H1 (cell line): Measurements from ENCODE around the gene DFFB. TPM values are rescaled to one million over a fixed set of nuclear protein-coding genes. Genes with fewer than 3 reads are reported as not detected.

ENCODE experiments used
- CTCF ChIA-PET: fragments of 300-600 bp; sonication (Branson Sonifier 250); formaldehyde crosslinking; loops from one replicate; lab custom pipeline; 2021; ENCODE audit not compliant: partially characterized antibody; lab: Charles Lee
- POLR2A ChIA-PET: fragments of 300-600 bp; sonication (Branson Sonifier 250); formaldehyde crosslinking; loops from one replicate; lab custom pipeline; 2021; ENCODE audit warnings: inconsistent platforms; ENCODE audit not compliant: partially characterized antibody; lab: Charles Lee
- DNase-seq, 2 experiments: peaks; one replicate each; pipeline versions ENCODE4 v3.0.0 to v3.0.0-alpha.2; 2010 to 2022; ENCODE audit warnings: low spot score in 2 of 2, low read depth in 1 of 2, mixed read lengths in 1 of 2
- FAIRE-seq: peaks from 2 replicates; lab custom pipeline; 2011; peaks lifted over from hg19 to GRCh38; lab: Jason Lieb, UNC
- H2AFZ ChIP-seq: 2 replicates; pipeline ENCODE4 v1.8.1; 2012; ENCODE audit warnings: low read length, inconsistent platforms
- H2AK5ac ChIP-seq: 2 replicates; pipeline ENCODE4 v1.6.1; 2013; ENCODE audit warnings: low read depth, low read length
- H2BK120ac ChIP-seq: replicated peaks from 2 replicates; pipeline ENCODE3; 2013; ENCODE audit warnings: low read depth, low read length, inconsistent platforms
- H2BK12ac ChIP-seq: 2 replicates; pipeline ENCODE4 v1.6.1; 2013; ENCODE audit warnings: low read depth, low read length
- H2BK15ac ChIP-seq: 2 replicates; pipeline ENCODE4 v1.6.1; 2013; ENCODE audit warnings: low read length
- H2BK20ac ChIP-seq: 2 replicates; pipeline ENCODE4 v1.6.1; 2013; ENCODE audit warnings: low read length
- H2BK5ac ChIP-seq: 2 replicates; pipeline ENCODE4 v1.6.1; 2013; ENCODE audit warnings: low read depth, low read length
- H3K14ac ChIP-seq: 2 replicates; pipeline ENCODE4 v1.6.1; 2013; ENCODE audit warnings: inconsistent platforms; ENCODE audit not compliant: insufficient read length
- H3K18ac ChIP-seq: 2 replicates; pipeline ENCODE4 v1.6.1; 2013; ENCODE audit warnings: low read length; ENCODE audit errors: extremely low read depth
- H3K23ac ChIP-seq: 2 replicates; pipeline ENCODE4 v1.6.1; 2013; ENCODE audit warnings: inconsistent platforms; ENCODE audit not compliant: insufficient read length
- H3K23me2 ChIP-seq: 2 replicates; pipeline ENCODE4 v1.6.1; 2013; ENCODE audit warnings: low read depth, low read length
- H3K27ac ChIP-seq: 2 replicates; pipeline ENCODE4 v1.6.1; 2011; ENCODE audit warnings: low read depth, low read length, inconsistent platforms
- H3K27me3 ChIP-seq, 4 experiments: replicated peaks in 1 of 4; 1 replicate in 1 of 4; 2 replicates in 3 of 4; pipeline versions ENCODE4 v1.6.1 to v1.8.1; 2011 to 2013; ENCODE audit warnings: low read length in 3 of 4, mild to moderate bottlenecking in 3 of 4, inconsistent platforms in 2 of 4, mixed read lengths in 2 of 4, moderate library complexity in 1 of 4; ENCODE audit not compliant: control insufficient read depth in 3 of 4, insufficient read depth in 3 of 4; ENCODE audit errors: extremely low read depth in 1 of 4
- H3K36me3 ChIP-seq, 4 experiments: 2 replicates each; pipeline versions ENCODE4 v1.6.1 to v1.8.1; 2011 to 2013; ENCODE audit warnings: mild to moderate bottlenecking in 4 of 4, low read length in 3 of 4, moderate library complexity in 2 of 4, control low read depth in 1 of 4, inconsistent platforms in 1 of 4; ENCODE audit not compliant: insufficient read depth in 4 of 4, control insufficient read depth in 2 of 4
- H3K4ac ChIP-seq: replicated peaks from 2 replicates; pipeline ENCODE3; 2013; ENCODE audit warnings: low read length, low read depth, mixed read lengths, inconsistent platforms; ENCODE audit not compliant: insufficient read length
- H3K4me1 ChIP-seq, 4 experiments: replicated peaks in 1 of 4; 1 replicate in 1 of 4; 2 replicates in 3 of 4; pipeline versions ENCODE4 v1.6.1 to v1.8.1; 2011 to 2013; ENCODE audit warnings: low read length in 3 of 4, inconsistent platforms in 2 of 4, mixed read lengths in 1 of 4; ENCODE audit not compliant: insufficient read depth in 4 of 4, control insufficient read depth in 3 of 4
- H3K4me2 ChIP-seq, 2 experiments: 2 replicates each; pipeline versions ENCODE4 v1.6.1 to v1.8.1; 2011 to 2013; ENCODE audit warnings: low read depth in 2 of 2, low read length in 2 of 2, control low read depth in 1 of 2, inconsistent platforms in 1 of 2, mild to moderate bottlenecking in 1 of 2; ENCODE audit not compliant: insufficient read depth in 1 of 2
- H3K4me3 ChIP-seq, 4 experiments: fragments of 200-600, 300-600 bp in 1 of 4; sonication (generic), shearing (Covaris generic), sonication (Bioruptor Twin) in 1 of 4; 2 replicates each; pipeline versions ENCODE4 v1.5.1 to v1.8.1; 2011 to 2016; ENCODE audit warnings: low read length in 4 of 4, low read depth in 3 of 4, control low read depth in 2 of 4, inconsistent platforms in 2 of 4, mild to moderate bottlenecking in 2 of 4, mixed read lengths in 1 of 4, moderate library complexity in 1 of 4; ENCODE audit not compliant: insufficient read depth in 2 of 4; ENCODE audit errors: extremely low read depth in 1 of 4
- H3K56ac ChIP-seq: replicated peaks from 2 replicates; pipeline ENCODE3; 2013; ENCODE audit warnings: low read depth, mild to moderate bottlenecking, mixed read lengths, low read length, inconsistent platforms; ENCODE audit not compliant: insufficient read length
- H3K79me1 ChIP-seq: 2 replicates; pipeline ENCODE4 v1.6.1; 2013; ENCODE audit warnings: low read depth, low read length, control low read depth
- H3K79me2 ChIP-seq, 2 experiments: 2 replicates each; pipeline versions ENCODE4 v1.6.1 to v1.8.1; 2012 to 2013; ENCODE audit warnings: low read length in 2 of 2, mild to moderate bottlenecking in 2 of 2, inconsistent platforms in 1 of 2; ENCODE audit not compliant: insufficient read depth in 2 of 2, control insufficient read depth in 1 of 2
- H3K9ac ChIP-seq, 4 experiments: replicated peaks in 1 of 4; 1 replicate in 1 of 4; 2 replicates in 3 of 4; pipeline versions ENCODE4 v1.6.1 to v1.8.1; 2011 to 2013; ENCODE audit warnings: low read depth in 3 of 4, low read length in 3 of 4, control low read depth in 2 of 4, mild to moderate bottlenecking in 2 of 4, moderate library complexity in 2 of 4, inconsistent platforms in 1 of 4; ENCODE audit errors: extremely low read depth in 1 of 4
- H3K9me3 ChIP-seq, 2 experiments: 2 replicates each; pipeline versions ENCODE4 v1.6.1 to v1.8.1; 2012 to 2013; ENCODE audit warnings: mild to moderate bottlenecking in 2 of 2, moderate library complexity in 2 of 2, control low read depth in 1 of 2, inconsistent platforms in 1 of 2, low read depth in 1 of 2, low read length in 1 of 2, mixed read lengths in 1 of 2; ENCODE audit not compliant: insufficient read depth in 2 of 2
- H4K20me1 ChIP-seq, 2 experiments: replicated peaks in 1 of 2; 2 replicates each; pipeline versions ENCODE3 to v1.8.1; 2011 to 2013; ENCODE audit warnings: inconsistent platforms in 2 of 2, low read length in 2 of 2, mild to moderate bottlenecking in 1 of 2; ENCODE audit not compliant: insufficient read depth in 2 of 2, control insufficient read depth in 1 of 2
- H4K5ac ChIP-seq: 2 replicates; pipeline ENCODE4 v1.6.1; 2013; ENCODE audit warnings: low read length, low read depth, mixed read lengths, inconsistent platforms; ENCODE audit not compliant: insufficient read length
- H4K8ac ChIP-seq: 2 replicates; pipeline ENCODE4 v1.8.0; 2013; ENCODE audit warnings: mild to moderate bottlenecking, moderate library complexity, low read length, inconsistent platforms; ENCODE audit not compliant: insufficient read depth; ENCODE audit errors: extremely low read depth
- H4K91ac ChIP-seq: replicated peaks from 2 replicates; pipeline ENCODE3; 2013; ENCODE audit warnings: low read length, mixed read lengths, inconsistent platforms; ENCODE audit not compliant: insufficient read length
- CREB1 ChIP-seq: IDR thresholded peaks from 2 replicates; pipeline ENCODE4 v1.6.1; 2012; ENCODE audit warnings: inconsistent platforms
- KDM4A ChIP-seq: IDR thresholded peaks from one replicate; pipeline ENCODE4 v1.7.1; 2012; ENCODE audit warnings: low read depth, mild to moderate bottlenecking, moderate library complexity, low read length, inconsistent platforms; ENCODE audit not compliant: severe bottlenecking
- KDM5A ChIP-seq: fragments of 200-600 bp; IDR thresholded peaks from 2 replicates; pipeline ENCODE4 v1.7.1; 2012; ENCODE audit warnings: mild to moderate bottlenecking, low read length, inconsistent platforms, mixed read lengths
- SIN3A ChIP-seq, 2 experiments: IDR thresholded peaks in 1 of 2; conservative IDR thresholded peaks in 1 of 2; 2 replicates each; pipeline ENCODE4 v1.6.1; 2011 to 2012; ENCODE audit warnings: low read length in 2 of 2, improper control_type of control experiment in 1 of 2, low read depth in 1 of 2, mild to moderate bottlenecking in 1 of 2
- TAF7 ChIP-seq: optimal IDR thresholded peaks from 2 replicates; pipeline ENCODE3; 2011; ENCODE audit warnings: low read depth, mild to moderate bottlenecking, inconsistent platforms, low read length, moderate library complexity, borderline replicate concordance
- TCF12 ChIP-seq: IDR thresholded peaks from 2 replicates; pipeline ENCODE4 v1.6.1; 2011; ENCODE audit warnings: low read depth, mild to moderate bottlenecking, low read length
- WGBS, 2 experiments: shearing (Covaris generic) in 1 of 2; methylation state at CpG; one replicate each; pipeline versions ENCODE4 v1.1.6 to v1.1.7; 2013 to 2015; ENCODE audit warnings: low lambda C conversion rate in 2 of 2, mixed read lengths in 2 of 2, inconsistent platforms in 1 of 2, low coverage in 1 of 2, missing lambda C conversion rate in 1 of 2; ENCODE audit not compliant: insufficient replicate concordance in 2 of 2, insufficient coverage in 1 of 2, insufficient read length in 1 of 2; ENCODE audit errors: extremely low coverage in 1 of 2, missing lambda C conversion rate in 1 of 2; 5-methylcytosine and 5-hydroxymethylcytosine counted together
- polyA plus RNA-seq, 7 experiments: library from polyadenylated mRNA; depleted of rRNA in 3 of 7; stranded (reverse) in 5 of 7; unstranded in 2 of 7; fragments of >200 nt in 5 of 7; fragments of 200-250 nt in 2 of 7; gene quantifications; 1 replicate in 5 of 7; 2 replicates in 1 of 7; 4 replicates in 1 of 7; pipeline versions ENCODE4 v1.2.1 to v1.2.3, GENCODE V29; 2011 to 2013; ENCODE audit warnings: missing spikeins in 2 of 7, mixed read lengths in 2 of 7
- total RNA-seq: library from RNA; stranded (reverse); fragmentation: NEBNext Ultra II Directional; extraction: Animal tissue kit (Norgen Biotek cat#: 25700); gene quantifications from 2 replicates; pipeline ENCODE4 v1.2.1, GENCODE V29; 2021

Gene DFFB
- total and polyA plus RNA-seq, 2 of the 8 experiments (the other 6 are each of a cell fraction or from before 2014, with no cell fraction given) = 8.6 to 11.9 TPM

DNA sequence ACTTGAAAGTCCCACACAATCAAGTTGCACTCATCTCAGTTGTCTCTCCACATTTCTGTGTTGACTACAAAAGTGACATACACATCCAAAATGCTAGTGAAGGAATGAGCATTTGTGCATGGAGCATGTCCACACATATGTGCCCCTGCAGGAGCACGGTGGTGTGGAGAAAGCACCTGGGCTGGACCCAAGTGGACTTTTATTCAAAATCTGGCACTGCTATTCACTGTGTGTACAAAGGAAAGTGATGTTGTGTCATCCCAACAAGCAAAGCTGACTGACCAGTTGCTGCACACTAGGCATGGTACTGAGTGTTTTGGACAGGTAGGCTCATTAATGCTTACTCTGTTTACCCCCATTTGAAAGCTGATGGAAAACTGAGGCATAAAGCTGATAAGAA lies 19.6 kb upstream of the DFFB start:
- DNase-seq = no peak
- H2BK12ac ChIP-seq = no peak overlapping the region
- peaks cover 3 to 27% (median 12%) of the 10 kb centered on the region in 4 experiments; a peak in 6 of 8 replicates for H3K36me3 ChIP-seq
- no peaks in the 10 kb centered on the region for H3K79me1 ChIP-seq
- H2BK5ac ChIP-seq = no peak overlapping the region
- no peaks in the 10 kb centered on the region for H3K23me2 ChIP-seq
- no peak overlapping the region for H3K9ac ChIP-seq
- POLR2A ChIA-PET = interaction anchor here (1.5 kb wide), 1 partner anchor 16 kb away, joined by 4 read pairs; no protein-coding TSS in a partner anchor
- H3K9me3 ChIP-seq = peaks cover 0 to 6% of the 10 kb centered on the region in 2 experiments; a peak in 2 of 4 replicates
- no peak overlapping the region for H4K5ac ChIP-seq
- H3K4me2 ChIP-seq = no peak overlapping the region
- no peak overlapping the region for H3K4ac ChIP-seq
- H3K23ac ChIP-seq = no peak overlapping the region
- TF ChIP-seq KDM4A = no peak
- no peak for TF ChIP-seq KDM5A
- no peak for TF ChIP-seq SIN3A (conservative IDR thresholded peaks at IDR 0.05 in 1 of 2, IDR thresholded peaks at IDR 0.05 in 1 of 2; ENCODE audit: low read depth in 1 of 2, low read length in 2 of 2)
- TF ChIP-seq CREB1 = no peak
- TF ChIP-seq TCF12 = no peak
- no peak for TF ChIP-seq TAF7
- TF ChIP-seq, all 59 proteins: peak for 0
- Histone ChIP-seq H2AFZ (no peak overlapping the region), H3K18ac (no peak overlapping the region), H3K27me3 (no peaks in the 10 kb centered on the region), H3K4me1 (no peaks in the 10 kb centered on the region), H3K56ac (no peak overlapping the region), H2BK15ac (no peak overlapping the region), H2BK120ac (no peak overlapping the region), H4K8ac (no peak overlapping the region), H2BK20ac (no peak overlapping the region), H2AK5ac (no peak overlapping the region), H3K14ac (no peak overlapping the region), H4K20me1 (peaks cover 0 to 2% of the 10 kb centered on the region in 2 experiments), H3K4me3 (no peak overlapping the region), H3K79me2 (no peaks in the 10 kb centered on the region), H3K27ac (no peak overlapping the region), H4K91ac (no peak overlapping the region)
- WGBS, 2 experiments = 86% methylated on average over 1 of the region's 1 CpG; no CpG with 5 or more reads in 1 of the 2 experiments
- CTCF ChIA-PET = interaction anchor here (1.1 to 4.5 kb wide), 3 partner anchors 10 to 818 kb away, joined by 4 to 23 read pairs (median 5); no protein-coding TSS in a partner anchor
- FAIRE-seq = no peak
